ENCODE measurements around the gene EXOC6.

DNA sequence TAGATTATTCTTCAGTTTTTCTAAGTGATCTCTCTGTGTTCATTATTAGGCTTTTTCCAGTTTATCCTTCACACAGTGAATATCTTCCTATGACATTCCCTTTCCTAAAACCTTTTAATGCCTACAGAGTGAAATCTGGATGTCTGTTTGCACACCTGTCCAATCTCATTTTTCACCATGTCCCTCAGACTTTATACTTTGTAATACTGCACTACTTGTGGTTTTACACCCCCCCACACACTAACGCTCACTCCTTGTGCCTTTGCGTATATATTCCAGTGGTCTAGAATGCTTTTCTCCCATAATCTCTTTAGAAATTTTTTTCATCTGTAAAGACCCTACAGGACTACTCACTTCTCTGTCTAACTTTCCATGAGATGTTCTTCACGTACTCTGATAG lies 98.2 kb downstream of the EXOC6 start:
- TF ChIP-seq POLR2AphosphoS5 (IDR thresholded peaks at IDR 0.05; ENCODE audit: borderline replicate concordance, low read depth, low read length) (no peak), EZH2 (IDR thresholded peaks at IDR 0.05) (no peak)

Measured in SK-N-MC (cell line).